Erythroblast (primary cell): Measurements from ENCODE around the gene PPM1J.

Experiments used
- GATA1 ChIP-seq: IDR thresholded peaks from 2 replicates; pipeline ENCODE4 v1.6.1; 2011; ENCODE audit warnings: low read depth, mild to moderate bottlenecking, control low read depth, low read length, moderate library complexity
- POLR2A ChIP-seq: IDR thresholded peaks from 2 replicates; pipeline ENCODE4 v1.6.1; 2011; ENCODE audit warnings: mild to moderate bottlenecking, low read length

- TF ChIP-seq POLR2A, result no peak
- no peak for TF ChIP-seq GATA1
These were observed 2.2 kb upstream of the PPM1J start for GRCh38 chr1:112717263-112717873.
